ENCODE results near the gene TCTN3. TPM values are rescaled to one million over a fixed set of nuclear protein-coding genes. Genes with fewer than 3 reads are reported as not detected.

The TCTN3 gene
- total RNA-seq, 2 donors from 2014 or later: 53.5 to 57.7 TPM

DNA sequence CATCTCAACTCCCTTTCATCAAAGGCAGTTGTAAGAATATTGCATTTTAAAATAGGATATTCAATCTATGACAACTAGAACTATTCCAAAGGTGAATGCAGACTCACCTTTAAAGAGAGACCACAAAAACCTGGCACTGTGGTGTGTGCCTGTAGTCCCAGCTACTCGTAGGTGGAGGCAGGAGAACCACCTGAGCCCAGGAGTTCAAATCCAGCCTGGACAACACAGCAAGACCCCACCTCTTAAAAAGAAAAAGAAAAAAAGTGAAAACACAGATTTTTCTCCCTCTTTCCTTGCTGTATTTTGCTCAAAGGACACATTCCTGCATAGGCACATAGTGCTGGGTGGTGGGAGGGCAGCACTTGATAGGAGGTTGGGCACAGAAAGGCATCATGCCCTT is 36.5 kb downstream of the TCTN3 start:
- H3K9me3 Mint-ChIP-seq: peaks cover 2% of the 10 kb centered on the region
- TF ChIP-seq, protein P1, sequence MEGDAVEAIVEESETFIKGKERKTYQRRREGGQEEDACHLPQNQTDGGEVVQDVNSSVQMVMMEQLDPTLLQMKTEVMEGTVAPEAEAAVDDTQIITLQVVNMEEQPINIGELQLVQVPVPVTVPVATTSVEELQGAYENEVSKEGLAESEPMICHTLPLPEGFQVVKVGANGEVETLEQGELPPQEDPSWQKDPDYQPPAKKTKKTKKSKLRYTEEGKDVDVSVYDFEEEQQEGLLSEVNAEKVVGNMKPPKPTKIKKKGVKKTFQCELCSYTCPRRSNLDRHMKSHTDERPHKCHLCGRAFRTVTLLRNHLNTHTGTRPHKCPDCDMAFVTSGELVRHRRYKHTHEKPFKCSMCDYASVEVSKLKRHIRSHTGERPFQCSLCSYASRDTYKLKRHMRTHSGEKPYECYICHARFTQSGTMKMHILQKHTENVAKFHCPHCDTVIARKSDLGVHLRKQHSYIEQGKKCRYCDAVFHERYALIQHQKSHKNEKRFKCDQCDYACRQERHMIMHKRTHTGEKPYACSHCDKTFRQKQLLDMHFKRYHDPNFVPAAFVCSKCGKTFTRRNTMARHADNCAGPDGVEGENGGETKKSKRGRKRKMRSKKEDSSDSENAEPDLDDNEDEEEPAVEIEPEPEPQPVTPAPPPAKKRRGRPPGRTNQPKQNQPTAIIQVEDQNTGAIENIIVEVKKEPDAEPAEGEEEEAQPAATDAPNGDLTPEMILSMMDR (conservative IDR thresholded peaks at IDR 0.05): no peak
- DNase-seq: no peak
- peak overlapping the region; percentile 96 for H3K4me3 Mint-ChIP-seq
- 52 to 56% methylated on average over 1 of the region's 1 CpG for WGBS, 2 experiments (ENCODE audit: insufficient coverage in 1 of 2, insufficient read length in 1 of 2)
- Histone ChIP-seq H3K4me1 (ENCODE audit: control insufficient read depth, insufficient read depth, low read length) (peaks cover 4% of the 10 kb centered on the region), H3K27ac (ENCODE audit: low read depth, low read length) (no peak overlapping the region), H3K4me3 (ENCODE audit: low read length) (peak overlapping the region; percentile 84), H3K9ac (ENCODE audit: extremely low read depth, low read length, poor library complexity, severe bottlenecking) (no peak overlapping the region), H3K9me3 (ENCODE audit: control insufficient read depth, low read length) (peaks cover 12% of the 10 kb centered on the region), H3K27me3 (ENCODE audit: control insufficient read depth, insufficient read depth, low read length, poor library complexity, severe bottlenecking) (no peaks in the 10 kb centered on the region), H3K36me3 (ENCODE audit: control insufficient read depth, insufficient read depth, low read length) (peaks cover 16% of the 10 kb centered on the region)
- peaks cover 13% of the 10 kb centered on the region for H3K36me3 Mint-ChIP-seq (ENCODE audit: low read depth)
- H3K27ac Mint-ChIP-seq: no peak overlapping the region
- peaks cover 13% of the 10 kb centered on the region for H3K4me1 Mint-ChIP-seq
- no peaks in the 10 kb centered on the region for H3K27me3 Mint-ChIP-seq (ENCODE audit: insufficient read depth)

DNA sequence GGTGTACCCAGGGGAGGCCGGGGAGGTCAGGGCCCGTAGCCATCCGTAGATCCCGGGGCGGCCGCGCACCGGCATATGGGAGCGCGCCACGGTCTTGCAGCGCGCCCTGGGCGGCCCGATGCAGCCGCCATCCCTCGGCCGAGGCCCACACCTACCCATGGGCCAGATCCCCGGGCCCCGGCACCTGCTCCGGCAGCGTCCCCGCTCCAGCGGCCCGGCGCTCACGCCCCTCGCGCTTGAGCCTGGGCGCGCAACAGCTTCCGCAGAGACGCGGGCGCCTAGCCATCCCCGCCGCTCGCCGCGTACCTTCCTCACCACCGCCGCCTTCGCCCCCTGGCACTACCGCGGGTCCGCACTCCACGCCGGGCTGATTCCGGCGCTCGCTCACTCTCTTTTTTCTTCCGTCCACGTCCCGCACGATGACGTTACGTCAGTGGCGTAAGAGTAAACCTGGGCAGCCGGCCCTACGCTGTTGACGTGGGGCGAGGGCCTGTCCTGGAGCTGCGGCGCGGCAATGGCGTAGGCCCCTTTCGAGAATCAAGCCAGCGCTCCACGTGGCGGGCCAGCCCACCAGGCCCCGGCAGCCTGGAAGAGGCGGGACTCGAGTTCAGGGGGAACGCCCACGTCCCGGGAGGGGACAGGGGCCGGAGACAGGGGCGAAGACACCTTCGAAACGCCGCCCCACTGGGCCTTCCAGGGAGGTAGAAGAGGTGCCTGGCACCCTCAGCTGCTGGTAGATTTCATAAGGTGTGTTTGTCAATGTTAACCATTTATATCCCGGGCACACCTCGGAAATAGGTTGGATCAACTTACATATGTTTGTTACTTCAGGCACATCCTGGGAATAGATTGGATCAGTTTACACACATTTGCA is 37.2 kb downstream of the TCTN3 start, which contains the start of gene ALDH18A1:
TSS of gene ALDH18A1 (minus strand) at position 421 of the 874 bp plus-strand sequence. CDS start 3,334 bp downstream, outside the sequence.
- H3K27me3 Mint-ChIP-seq (ENCODE audit: insufficient read depth): no peaks in the 10 kb centered on the region
- H3K4me1 Mint-ChIP-seq: peaks cover 13% of the 10 kb centered on the region
- TF ChIP-seq, protein P1 (conservative IDR thresholded peaks at IDR 0.05): no peak
- H3K9me3 Mint-ChIP-seq: peaks cover 6% of the 10 kb centered on the region
- Histone ChIP-seq H3K9ac (ENCODE audit: extremely low read depth, low read length, poor library complexity, severe bottlenecking) (peak within 1 kb of the TSS; percentile 54), H3K9me3 (ENCODE audit: control insufficient read depth, low read length) (peaks cover 19% of the 10 kb centered on the region), H3K4me1 (ENCODE audit: control insufficient read depth, insufficient read depth, low read length) (peaks cover 4% of the 10 kb centered on the region), H3K4me3 (ENCODE audit: low read length) (peak within 1 kb of the TSS; percentile 84), H3K27me3 (ENCODE audit: control insufficient read depth, insufficient read depth, low read length, poor library complexity, severe bottlenecking) (no peaks in the 10 kb centered on the region), H3K36me3 (ENCODE audit: control insufficient read depth, insufficient read depth, low read length) (peaks cover 23% of the 10 kb centered on the region), H3K27ac (ENCODE audit: low read depth, low read length) (no peak within 1 kb of the TSS)
- H3K27ac Mint-ChIP-seq: peak within 1 kb of the TSS; percentile 94
- 0 to 1% methylated on average over 48 to 83 of the region's 83 CpGs for WGBS, 2 experiments (ENCODE audit: insufficient coverage in 1 of 2, insufficient read length in 1 of 2)
- DNase-seq: peak; percentile 96
- H3K36me3 Mint-ChIP-seq (ENCODE audit: low read depth): peaks cover 21% of the 10 kb centered on the region
- H3K4me3 Mint-ChIP-seq: peak within 1 kb of the TSS; percentile 96

DNA sequence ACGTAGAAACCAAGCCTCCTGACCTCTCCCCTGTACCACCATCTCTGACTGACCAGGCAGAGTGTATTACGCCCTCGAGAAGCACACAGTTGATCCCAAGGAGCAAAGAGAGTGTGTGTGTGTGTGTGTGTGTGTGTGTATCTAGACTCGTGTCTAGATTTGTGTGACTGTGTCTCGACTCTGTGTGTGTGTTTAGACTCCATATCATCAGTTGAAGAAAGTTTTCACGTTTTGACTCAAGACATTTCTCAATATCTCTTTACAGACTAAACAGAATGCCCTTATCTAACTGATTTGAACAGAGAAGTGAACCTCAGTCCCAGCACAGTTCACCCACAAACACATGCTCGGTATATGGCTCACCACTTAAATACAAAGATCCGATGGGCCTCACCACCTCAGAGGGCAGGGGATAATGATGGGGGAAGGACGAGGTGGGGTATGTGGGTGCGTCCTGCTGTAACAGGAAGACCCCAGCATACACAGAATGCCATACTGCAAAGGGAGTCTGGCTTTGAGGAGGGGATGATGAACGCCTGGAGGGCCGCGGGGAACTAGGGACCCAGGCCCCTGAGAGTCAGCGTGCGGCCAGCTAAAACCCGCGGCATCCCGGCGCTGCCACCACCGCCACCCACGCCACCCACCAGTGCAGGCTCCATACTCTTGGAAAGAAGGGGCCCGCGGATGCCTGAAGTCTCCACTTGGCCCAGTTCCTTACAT is 38.0 kb downstream of the TCTN3 start:
- H3K27me3 Mint-ChIP-seq (ENCODE audit: insufficient read depth): no peaks in the 10 kb centered on the region
- Histone ChIP-seq H3K9ac (ENCODE audit: extremely low read depth, low read length, poor library complexity, severe bottlenecking) (peak overlapping the region; percentile 54), H3K27ac (ENCODE audit: low read depth, low read length) (no peak overlapping the region), H3K9me3 (ENCODE audit: control insufficient read depth, low read length) (peaks cover 27% of the 10 kb centered on the region), H3K4me3 (ENCODE audit: low read length) (peak overlapping the region; percentile 84), H3K36me3 (ENCODE audit: control insufficient read depth, insufficient read depth, low read length) (peaks cover 30% of the 10 kb centered on the region), H3K4me1 (ENCODE audit: control insufficient read depth, insufficient read depth, low read length) (peaks cover 4% of the 10 kb centered on the region), H3K27me3 (ENCODE audit: control insufficient read depth, insufficient read depth, low read length, poor library complexity, severe bottlenecking) (no peaks in the 10 kb centered on the region)
- peak overlapping the region; percentile 62 for H3K27ac Mint-ChIP-seq
- DNase-seq: peak; percentile 48
- TF ChIP-seq, protein P1 (conservative IDR thresholded peaks at IDR 0.05): no peak
- H3K4me3 Mint-ChIP-seq: peak overlapping the region; percentile 96
- peaks cover 11% of the 10 kb centered on the region for H3K9me3 Mint-ChIP-seq
- peaks cover 13% of the 10 kb centered on the region for H3K4me1 Mint-ChIP-seq
- H3K36me3 Mint-ChIP-seq (ENCODE audit: low read depth): peaks cover 28% of the 10 kb centered on the region
- WGBS, 2 experiments (ENCODE audit: insufficient coverage in 1 of 2, insufficient read length in 1 of 2): 0 to 11% methylated on average over 2 to 23 of the region's 23 CpGs

Data from endodermal cell (in vitro differentiated cells).